DND-41 (cell line): ENCODE results near the gene LGI4.

ENCODE experiments used
- ATAC-seq: fragments of 200-7000 bp; cut with Tn5 transposase; 3 replicates; pipeline ENCODE4 v1.9.1; 2021; ENCODE audit warnings: low read depth; ENCODE audit not compliant: insufficient read depth
- DNase-seq: peaks from one replicate; pipeline ENCODE4 v3.0.0-alpha.2; 2020
- H2AFZ ChIP-seq: 2 replicates; pipeline ENCODE4 v1.6.0; 2012; ENCODE audit warnings: low read depth, low read length
- H3K27ac ChIP-seq: 2 replicates; pipeline ENCODE4 v1.5.1; 2012; ENCODE audit warnings: low read length, inconsistent platforms
- H3K27me3 ChIP-seq: fragments of 200-600 bp; sonication (generic); 2 replicates; pipeline ENCODE4 v1.6.0; 2012; ENCODE audit warnings: low read length, mild to moderate bottlenecking, inconsistent platforms; ENCODE audit not compliant: insufficient read depth, poor library complexity
- H3K36me3 ChIP-seq: 2 replicates; pipeline ENCODE4 v1.5.1; 2012; ENCODE audit warnings: low read length, inconsistent platforms; ENCODE audit not compliant: insufficient read depth
- H3K4me1 ChIP-seq: 2 replicates; pipeline ENCODE4 v1.5.1; 2012; ENCODE audit warnings: mild to moderate bottlenecking, low read length; ENCODE audit not compliant: insufficient read depth
- H3K4me2 ChIP-seq: 2 replicates; pipeline ENCODE4 v1.6.0; 2012; ENCODE audit warnings: mild to moderate bottlenecking, moderate library complexity, low read length, inconsistent platforms; ENCODE audit not compliant: insufficient read depth
- H3K4me3 ChIP-seq, 2 experiments: fragments of 200-600 bp in 1 of 2; shearing (Covaris generic) in 1 of 2; 2 replicates each; pipeline ENCODE4 v1.5.1; 2012 to 2016; ENCODE audit warnings: inconsistent platforms in 2 of 2, low read length in 2 of 2, mild to moderate bottlenecking in 2 of 2, low read depth in 1 of 2, moderate library complexity in 1 of 2
- H3K79me2 ChIP-seq: 2 replicates; pipeline ENCODE4 v1.6.0; 2012; ENCODE audit warnings: low read length, inconsistent platforms; ENCODE audit not compliant: insufficient read depth
- H3K9ac ChIP-seq: 2 replicates; pipeline ENCODE4 v1.6.0; 2012; ENCODE audit warnings: low read depth, mild to moderate bottlenecking, inconsistent platforms, low read length, moderate library complexity
- H3K9me3 ChIP-seq: 2 replicates; pipeline ENCODE4 v1.5.1; 2012; ENCODE audit warnings: low read length, moderate library complexity, mild to moderate bottlenecking, inconsistent platforms; ENCODE audit not compliant: insufficient read depth, severe bottlenecking
- H4K20me1 ChIP-seq: 2 replicates; pipeline ENCODE4 v1.6.0; 2012; ENCODE audit warnings: low read length; ENCODE audit not compliant: insufficient read depth
- EZH2 ChIP-seq: IDR thresholded peaks from 3 replicates; pipeline ENCODE4 v1.6.1; 2012; ENCODE audit warnings: borderline replicate concordance, low read depth, mild to moderate bottlenecking, moderate library complexity, low read length, inconsistent platforms; ENCODE audit not compliant: severe bottlenecking
- TF ChIP-seq, protein P1 (sequence below): IDR thresholded peaks from 2 replicates; pipeline ENCODE4 v1.5.1; 2012; ENCODE audit warnings: borderline replicate concordance, low read length, moderate library complexity, mild to moderate bottlenecking; ENCODE audit not compliant: poor library complexity, severe bottlenecking; ENCODE audit errors: extremely low read depth

Gene LGI4

DNA sequence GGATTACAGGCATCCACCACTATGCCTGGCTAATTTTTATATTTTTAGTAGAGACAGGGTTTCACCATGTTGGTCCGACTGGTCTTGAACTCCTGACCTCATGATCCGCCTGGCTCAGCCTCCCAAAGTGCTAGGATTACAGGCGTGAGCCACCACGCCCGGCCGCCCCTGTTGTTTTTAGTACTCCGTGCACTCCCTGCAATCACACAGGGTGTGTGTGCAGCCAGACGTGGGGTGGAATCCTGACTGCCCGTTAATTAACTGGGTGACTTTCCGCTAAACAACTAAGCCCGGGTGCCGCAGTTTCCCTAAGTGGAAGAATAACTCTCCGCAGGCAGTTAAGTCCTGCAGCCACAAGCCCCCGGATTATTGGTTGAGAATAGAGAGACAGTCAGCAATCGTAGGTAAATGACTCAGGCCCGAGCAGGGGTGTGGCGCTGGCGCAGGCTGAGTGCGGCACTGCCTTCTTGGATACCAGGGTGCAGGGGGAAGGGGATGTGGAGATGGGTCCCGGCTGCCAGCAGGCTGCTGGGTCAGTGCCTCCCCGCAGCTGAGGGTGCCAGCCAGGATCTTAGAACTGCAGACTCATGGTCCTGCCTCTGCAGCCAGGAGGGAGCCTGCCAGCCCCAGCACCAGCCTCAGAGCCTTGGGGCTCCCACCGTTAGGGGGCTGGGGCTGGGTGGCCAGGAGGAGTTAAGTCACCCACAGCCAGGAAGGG, 25.3 kb downstream of the LGI4 start:
- H3K4me1 ChIP-seq: no peaks in the 10 kb centered on the region
- TF ChIP-seq EZH2: no peak
- TF ChIP-seq, protein P1, sequence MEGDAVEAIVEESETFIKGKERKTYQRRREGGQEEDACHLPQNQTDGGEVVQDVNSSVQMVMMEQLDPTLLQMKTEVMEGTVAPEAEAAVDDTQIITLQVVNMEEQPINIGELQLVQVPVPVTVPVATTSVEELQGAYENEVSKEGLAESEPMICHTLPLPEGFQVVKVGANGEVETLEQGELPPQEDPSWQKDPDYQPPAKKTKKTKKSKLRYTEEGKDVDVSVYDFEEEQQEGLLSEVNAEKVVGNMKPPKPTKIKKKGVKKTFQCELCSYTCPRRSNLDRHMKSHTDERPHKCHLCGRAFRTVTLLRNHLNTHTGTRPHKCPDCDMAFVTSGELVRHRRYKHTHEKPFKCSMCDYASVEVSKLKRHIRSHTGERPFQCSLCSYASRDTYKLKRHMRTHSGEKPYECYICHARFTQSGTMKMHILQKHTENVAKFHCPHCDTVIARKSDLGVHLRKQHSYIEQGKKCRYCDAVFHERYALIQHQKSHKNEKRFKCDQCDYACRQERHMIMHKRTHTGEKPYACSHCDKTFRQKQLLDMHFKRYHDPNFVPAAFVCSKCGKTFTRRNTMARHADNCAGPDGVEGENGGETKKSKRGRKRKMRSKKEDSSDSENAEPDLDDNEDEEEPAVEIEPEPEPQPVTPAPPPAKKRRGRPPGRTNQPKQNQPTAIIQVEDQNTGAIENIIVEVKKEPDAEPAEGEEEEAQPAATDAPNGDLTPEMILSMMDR: no peak
- H3K27me3 ChIP-seq: no peaks in the 10 kb centered on the region
- no peak for DNase-seq
- no peaks in the 10 kb centered on the region for H3K79me2 ChIP-seq
- H3K36me3 ChIP-seq: no peaks in the 10 kb centered on the region
- H2AFZ ChIP-seq: no peak overlapping the region
- H3K27ac ChIP-seq: no peak overlapping the region
- H3K9ac ChIP-seq: no peak overlapping the region
- H3K4me2 ChIP-seq: no peak overlapping the region
- no peak for ATAC-seq
- H3K9me3 ChIP-seq: no peaks in the 10 kb centered on the region
- H4K20me1 ChIP-seq: no peaks in the 10 kb centered on the region
- no peak overlapping the region for H3K4me3 ChIP-seq

DNA sequence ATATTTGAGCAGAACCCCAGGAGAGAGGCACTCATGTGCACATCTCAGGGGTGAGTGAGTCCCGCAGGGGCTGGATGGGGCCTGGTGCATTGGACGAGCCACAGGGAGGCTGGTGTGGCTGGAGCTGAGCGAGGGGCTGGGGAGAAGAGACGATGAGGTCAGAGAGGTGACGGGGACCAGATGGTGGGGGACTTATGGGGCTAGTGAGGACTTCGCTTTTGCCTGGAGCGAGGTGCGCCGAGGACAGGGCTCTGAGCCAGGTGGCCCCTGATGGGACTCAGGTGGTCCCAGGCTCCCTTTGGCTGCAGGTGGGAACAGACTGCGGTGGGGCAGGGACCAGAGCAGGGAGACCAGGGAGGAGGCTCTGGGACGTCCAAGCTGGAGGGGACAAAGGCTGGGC, 26.1 kb downstream of the LGI4 start:
- Histone ChIP-seq H3K9ac (no peak overlapping the region), H3K36me3 (no peaks in the 10 kb centered on the region), H3K79me2 (no peaks in the 10 kb centered on the region), H3K27me3 (no peaks in the 10 kb centered on the region), H3K4me3 (no peak overlapping the region), H3K4me1 (no peaks in the 10 kb centered on the region), H4K20me1 (no peaks in the 10 kb centered on the region), H3K9me3 (no peaks in the 10 kb centered on the region), H3K4me2 (no peak overlapping the region), H3K27ac (no peak overlapping the region), H2AFZ (no peak overlapping the region)
- DNase-seq (no peak), ATAC-seq (no peak)
- TF ChIP-seq, protein P1: no peak
- no peak for TF ChIP-seq EZH2

DNA sequence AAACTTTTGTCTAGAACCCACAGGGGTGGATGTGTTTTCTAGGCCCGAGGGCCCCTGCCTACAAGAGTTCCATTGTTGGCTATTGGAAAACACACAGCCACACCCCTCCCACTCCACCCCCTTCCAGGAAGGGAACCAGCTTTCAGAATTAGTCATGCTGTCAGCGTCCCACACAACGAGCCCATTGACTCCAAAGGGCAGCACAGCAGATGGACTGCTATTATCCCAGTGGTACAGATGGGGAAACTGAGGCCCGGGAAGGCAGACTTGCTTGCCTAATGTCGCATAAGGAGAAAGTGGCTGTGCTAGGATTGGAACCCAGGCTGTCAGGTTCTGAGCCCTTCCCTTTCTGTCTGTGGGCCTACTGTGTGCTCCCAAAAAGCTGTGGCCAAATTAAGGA, 27.3 kb downstream of the LGI4 start:
- H3K36me3 ChIP-seq: no peaks in the 10 kb centered on the region
- no peak overlapping the region for H3K4me3 ChIP-seq
- H3K4me2 ChIP-seq: no peak overlapping the region
- no peak for ATAC-seq
- no peaks in the 10 kb centered on the region for H4K20me1 ChIP-seq
- no peaks in the 10 kb centered on the region for H3K4me1 ChIP-seq
- H3K27me3 ChIP-seq: no peaks in the 10 kb centered on the region
- no peak for TF ChIP-seq EZH2
- TF ChIP-seq, protein P1: no peak
- no peak overlapping the region for H3K27ac ChIP-seq
- DNase-seq: no peak
- H3K9me3 ChIP-seq: no peaks in the 10 kb centered on the region
- H3K79me2 ChIP-seq: no peaks in the 10 kb centered on the region
- H2AFZ ChIP-seq: no peak overlapping the region
- no peak overlapping the region for H3K9ac ChIP-seq
